Esophagus muscularis mucosa (tissue), 4 donors: ENCODE data around the gene POLE3.

Experiments
- CTCF ChIP-seq, 3 experiments: fragments of 200-600 bp in 2 of 3; fragments of 450-650 bp in 1 of 3; sonication (generic) in 2 of 3; IDR thresholded peaks; one replicate each; pipeline ENCODE4 v1.5.1; 2017 to 2019; ENCODE audit warnings: antibody characterized with exemption in 3 of 3, mild to moderate bottlenecking in 2 of 3, moderate library complexity in 1 of 3
- EP300 ChIP-seq: sonication (generic); formaldehyde crosslinking; IDR thresholded peaks from one replicate; pipeline ENCODE4 v1.6.1; 2017; ENCODE audit warnings: antibody characterized with exemption
- POLR2AphosphoS5 ChIP-seq, 2 donors: sonication (generic); formaldehyde crosslinking; IDR thresholded peaks; one replicate each; pipeline ENCODE4 v1.6.1; 2017; ENCODE audit warnings: antibody characterized with exemption in 2 of 2

- TF ChIP-seq CTCF (IDR thresholded peaks at IDR 0.05), result no peak
- TF ChIP-seq POLR2AphosphoS5 (IDR thresholded peaks at IDR 0.05), result no peak
- TF ChIP-seq EP300, result no peak
Measured at GRCh38 chr9:113395000-113395861, 15.2 kb downstream of the POLE3 start.
